Sigmoid colon (tissue), 4 donors: ENCODE data around the gene TMEM38B.

Source experiments
- POLR2A ChIP-seq, 2 donors: fragments of 450-650 bp; IDR thresholded peaks; one replicate each; pipeline ENCODE4 v1.6.1; 2016; ENCODE audit warnings: antibody characterized with exemption in 2 of 2, mild to moderate bottlenecking in 2 of 2, moderate library complexity in 2 of 2
- POLR2AphosphoS5 ChIP-seq, 4 donors: sonication (generic); formaldehyde crosslinking; IDR thresholded peaks; one replicate each; pipeline ENCODE4 v1.6.1; 2017; ENCODE audit warnings: antibody characterized with exemption in 4 of 4
- TF ChIP-seq, protein P1 (sequence below), 4 experiments: fragments of 450-650 bp in 3 of 4; fragments of 200-600 bp in 1 of 4; IDR thresholded peaks; one replicate each; pipeline ENCODE4 v1.5.1; 2016 to 2019; ENCODE audit warnings: antibody characterized with exemption in 4 of 4, mild to moderate bottlenecking in 3 of 4, moderate library complexity in 2 of 4

DNA sequence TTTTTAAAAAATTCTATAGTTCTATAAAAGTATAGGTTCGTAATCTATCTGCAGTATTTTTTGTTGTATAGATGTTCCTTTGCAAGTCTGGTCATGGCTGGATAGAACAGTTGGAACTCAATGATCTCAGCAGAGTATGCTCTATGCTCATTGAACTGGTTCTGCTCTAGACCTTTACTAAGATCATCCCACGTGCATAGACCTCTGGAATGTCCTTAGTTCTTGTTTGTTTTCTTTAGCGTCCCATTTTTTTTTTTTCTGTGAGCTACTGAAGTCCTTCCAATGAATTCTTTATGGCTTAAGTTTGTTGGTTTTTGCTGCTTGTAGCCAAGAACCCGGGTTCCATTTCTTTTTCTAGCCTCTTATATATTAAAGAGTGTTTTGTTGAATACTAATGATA, 3.5 kb downstream of the TMEM38B start:
- TF ChIP-seq POLR2A (IDR thresholded peaks at IDR 0.05) (no peak), POLR2AphosphoS5 (IDR thresholded peaks at IDR 0.05) (no peak)
- TF ChIP-seq, protein P1, sequence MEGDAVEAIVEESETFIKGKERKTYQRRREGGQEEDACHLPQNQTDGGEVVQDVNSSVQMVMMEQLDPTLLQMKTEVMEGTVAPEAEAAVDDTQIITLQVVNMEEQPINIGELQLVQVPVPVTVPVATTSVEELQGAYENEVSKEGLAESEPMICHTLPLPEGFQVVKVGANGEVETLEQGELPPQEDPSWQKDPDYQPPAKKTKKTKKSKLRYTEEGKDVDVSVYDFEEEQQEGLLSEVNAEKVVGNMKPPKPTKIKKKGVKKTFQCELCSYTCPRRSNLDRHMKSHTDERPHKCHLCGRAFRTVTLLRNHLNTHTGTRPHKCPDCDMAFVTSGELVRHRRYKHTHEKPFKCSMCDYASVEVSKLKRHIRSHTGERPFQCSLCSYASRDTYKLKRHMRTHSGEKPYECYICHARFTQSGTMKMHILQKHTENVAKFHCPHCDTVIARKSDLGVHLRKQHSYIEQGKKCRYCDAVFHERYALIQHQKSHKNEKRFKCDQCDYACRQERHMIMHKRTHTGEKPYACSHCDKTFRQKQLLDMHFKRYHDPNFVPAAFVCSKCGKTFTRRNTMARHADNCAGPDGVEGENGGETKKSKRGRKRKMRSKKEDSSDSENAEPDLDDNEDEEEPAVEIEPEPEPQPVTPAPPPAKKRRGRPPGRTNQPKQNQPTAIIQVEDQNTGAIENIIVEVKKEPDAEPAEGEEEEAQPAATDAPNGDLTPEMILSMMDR (IDR thresholded peaks at IDR 0.05) = no peak
